IMR-90 (cell line): ENCODE results near the gene SV2B. TPM values are rescaled to one million over a fixed set of nuclear protein-coding genes. Genes with fewer than 3 reads are reported as not detected.

Experiments
- ATAC-seq: fragments of 200-7000 bp; cut with Tn5 transposase; 2 replicates; pipeline ENCODE4 v1.9.1; 2020; ENCODE audit warnings: low read depth, mild to moderate bottlenecking, moderate library complexity
- BruUV-seq: library from RNA; stranded (reverse); fragments of 400-500 nt; replicated peaks from 2 replicates; lab custom pipeline; 2021; lab: Mats Ljungman, UMichigan
- CTCF ChIA-PET: fragments of 300-600 bp; formaldehyde crosslinking; extraction: SDS; loops from one replicate; lab custom pipeline; 2021; ENCODE audit warnings: antibody characterized with exemption; lab: Yijun Ruan, JAX
- POLR2A ChIA-PET: fragments of 300-600 bp; sonication (Branson Sonifier 250); formaldehyde crosslinking; loops from one replicate; lab custom pipeline; 2022; ENCODE audit warnings: antibody characterized with exemption; ENCODE audit not compliant: unreplicated experiment; lab: Charles Lee
- DNase-seq: peaks from one replicate; pipeline ENCODE4 v3.0.0; 2013
- H2AFZ ChIP-seq: replicated peaks from 2 replicates; pipeline ENCODE3; 2013; ENCODE audit warnings: low read length, mild to moderate bottlenecking; ENCODE audit not compliant: poor library complexity
- H2AK5ac ChIP-seq: 2 replicates; pipeline ENCODE4 v1.6.1; 2013; ENCODE audit warnings: low read depth, low read length, inconsistent platforms
- H2AK9ac ChIP-seq: replicated peaks from 2 replicates; pipeline ENCODE3; 2013; ENCODE audit warnings: mild to moderate bottlenecking, low read depth, low read length, moderate library complexity; ENCODE audit not compliant: poor library complexity
- H2BK120ac ChIP-seq: 2 replicates; pipeline ENCODE4 v1.6.1; 2013; ENCODE audit warnings: low read depth, low read length, inconsistent platforms
- H2BK15ac ChIP-seq: 3 replicates; pipeline ENCODE4 v1.6.1; 2013; ENCODE audit warnings: low read depth, low read length, inconsistent platforms
- H2BK20ac ChIP-seq: 2 replicates; pipeline ENCODE4 v1.6.1; 2013; ENCODE audit warnings: low read depth, mild to moderate bottlenecking, inconsistent platforms, low read length, moderate library complexity
- H2BK5ac ChIP-seq: 2 replicates; pipeline ENCODE4 v1.6.1; 2013; ENCODE audit warnings: mild to moderate bottlenecking, low read depth, low read length, inconsistent platforms; ENCODE audit not compliant: poor library complexity, severe bottlenecking
- H3K14ac ChIP-seq: replicated peaks from 2 replicates; pipeline ENCODE4 v1.6.1; 2013; ENCODE audit warnings: low read depth, low read length, inconsistent platforms
- H3K18ac ChIP-seq: 2 replicates; pipeline ENCODE4 v1.6.1; 2013; ENCODE audit warnings: low read depth, low read length, control low read depth
- H3K23ac ChIP-seq: 2 replicates; pipeline ENCODE4 v1.6.1; 2013; ENCODE audit warnings: low read depth, low read length, inconsistent platforms
- H3K27ac ChIP-seq: 2 replicates; pipeline ENCODE4 v1.5.1; 2013; ENCODE audit warnings: mild to moderate bottlenecking, control low read depth, low read length; ENCODE audit not compliant: insufficient read depth
- H3K27me3 ChIP-seq: 2 replicates; pipeline ENCODE4 v1.6.1; 2013; ENCODE audit warnings: low read length; ENCODE audit not compliant: control insufficient read depth, insufficient read depth
- H3K36me3 ChIP-seq: 2 replicates; pipeline ENCODE4 v1.6.1; 2013; ENCODE audit warnings: low read length, mixed read lengths; ENCODE audit not compliant: control insufficient read depth, insufficient read depth
- H3K4ac ChIP-seq: 2 replicates; pipeline ENCODE4 v1.6.1; 2013; ENCODE audit warnings: low read depth, low read length, inconsistent platforms
- H3K4me1 ChIP-seq: 2 replicates; pipeline ENCODE4 v1.6.1; 2013; ENCODE audit warnings: low read length, mixed read lengths; ENCODE audit not compliant: control insufficient read depth, insufficient read depth
- H3K4me2 ChIP-seq: 2 replicates; pipeline ENCODE4 v1.6.1; 2013; ENCODE audit warnings: low read depth, mild to moderate bottlenecking, control low read depth, low read length, moderate library complexity
- H3K4me3 ChIP-seq: 2 replicates; pipeline ENCODE4 v1.5.1; 2013; ENCODE audit warnings: low read depth, mild to moderate bottlenecking, control low read depth, low read length, moderate library complexity; ENCODE audit not compliant: insufficient read depth
- H3K56ac ChIP-seq: 2 replicates; pipeline ENCODE4 v1.6.1; 2013; ENCODE audit warnings: low read length, inconsistent platforms; ENCODE audit not compliant: insufficient read depth; ENCODE audit errors: extremely low read depth
- H3K79me1 ChIP-seq, 2 experiments: 2 replicates each; pipeline ENCODE4 v1.6.1; 2013; ENCODE audit warnings: low read length in 2 of 2, inconsistent platforms in 1 of 2, low read depth in 1 of 2
- H3K9ac ChIP-seq: 2 replicates; pipeline ENCODE4 v1.6.1; 2013; ENCODE audit warnings: low read depth, low read length, control low read depth
- H3K9me1 ChIP-seq: 2 replicates; pipeline ENCODE4 v1.6.1; 2013; ENCODE audit warnings: low read length, inconsistent platforms; ENCODE audit not compliant: insufficient read depth
- H3K9me3 ChIP-seq: 2 replicates; pipeline ENCODE4 v1.6.1; 2013; ENCODE audit warnings: low read length; ENCODE audit not compliant: control insufficient read depth, insufficient read depth
- H4K20me1 ChIP-seq: 2 replicates; pipeline ENCODE4 v1.6.1; 2013; ENCODE audit warnings: low read length, inconsistent platforms; ENCODE audit not compliant: insufficient read depth
- H4K5ac ChIP-seq: 2 replicates; pipeline ENCODE4 v1.6.1; 2013; ENCODE audit warnings: mild to moderate bottlenecking, low read depth, low read length, control low read depth
- H4K8ac ChIP-seq, 2 experiments: 2 replicates each; pipeline ENCODE4 v1.6.1; 2013; ENCODE audit warnings: low read depth in 2 of 2, low read length in 2 of 2, control low read depth in 1 of 2, inconsistent platforms in 1 of 2
- H4K91ac ChIP-seq: 2 replicates; pipeline ENCODE4 v1.6.1; 2013; ENCODE audit warnings: low read depth, low read length, inconsistent platforms; ENCODE audit not compliant: insufficient read depth
- CEBPB ChIP-seq: IDR thresholded peaks from 2 replicates; pipeline ENCODE4 v1.6.1; 2012; ENCODE audit warnings: low read depth, low read length, improper control_type of control experiment
- CHD1 ChIP-seq: IDR thresholded peaks from 2 replicates; pipeline ENCODE4 v1.6.1; 2012; ENCODE audit warnings: low read depth, low read length, improper control_type of control experiment
- FOS ChIP-seq: fragments of 150-350 bp; IDR thresholded peaks from 2 replicates; pipeline ENCODE4 v1.6.1; 2016; ENCODE audit warnings: low read depth, low read length
- MAZ ChIP-seq: IDR thresholded peaks from 2 replicates; pipeline ENCODE4 v1.6.1; 2012; ENCODE audit warnings: low read depth, mild to moderate bottlenecking, low read length, improper control_type of control experiment, moderate library complexity, borderline replicate concordance
- MXI1 ChIP-seq: IDR thresholded peaks from 2 replicates; pipeline ENCODE4 v1.6.1; 2012; ENCODE audit warnings: low read depth, mild to moderate bottlenecking, low read length, moderate library complexity, borderline replicate concordance
- POLR2A ChIP-seq: IDR thresholded peaks from 2 replicates; pipeline ENCODE4 v1.6.1; 2012; ENCODE audit warnings: mild to moderate bottlenecking, low read depth, low read length
- RAD21 ChIP-seq: IDR thresholded peaks from 2 replicates; pipeline ENCODE4 v1.6.1; 2012; ENCODE audit warnings: low read length, improper control_type of control experiment
- RFX5 ChIP-seq: IDR thresholded peaks from 2 replicates; pipeline ENCODE4 v1.8.0; 2012; ENCODE audit warnings: low read depth, mild to moderate bottlenecking, low read length, moderate library complexity
- WGBS, 2 experiments: methylation state at CpG; one replicate each; pipeline versions ENCODE4 v1.1.5 to v1.1.7; 2013; ENCODE audit warnings: missing lambda C conversion rate in 2 of 2; ENCODE audit not compliant: insufficient read length in 1 of 2; ENCODE audit errors: extremely low coverage in 2 of 2; 5-methylcytosine and 5-hydroxymethylcytosine counted together
- dilution Hi-C: fragments of 300-500 bp; cut with HindIII; formaldehyde crosslinking; loops from one replicate; pipeline ENCODE4 v1.14.3; 2018; ENCODE audit warnings: low sequenced_read_pairs; ENCODE audit not compliant: unreplicated experiment
- in situ Hi-C: fragments of 300-500 bp; cut with MboI; formaldehyde crosslinking; loops from 3 replicates; pipeline ENCODE4 v1.14.3; 2019; ENCODE audit warnings: low sequenced_read_pairs, inconsistent platforms, mixed read lengths
- intact Hi-C: fragments of 100-400 bp; cut with micrococcal nuclease; formaldehyde crosslinking; loops from 2 replicates; pipeline ENCODE4 v1.10.0; 2022
- polyA plus RNA-seq, 3 experiments: library from polyadenylated mRNA; depleted of rRNA; stranded (reverse); fragments of >200 nt; gene quantifications; 2 replicates each; pipeline ENCODE4 v1.2.3, GENCODE V29; 2012; ENCODE audit warnings: low replicate concordance in 1 of 3
- total RNA-seq: library from RNA; depleted of rRNA; stranded (reverse); fragments of >200 nt; gene quantifications from 2 replicates; pipeline ENCODE4 v1.2.3, GENCODE V29; 2012
- TF ChIP-seq, protein P1 (sequence below): fragments of 150-350 bp; IDR thresholded peaks from 2 replicates; pipeline ENCODE4 v1.6.1; 2016; ENCODE audit warnings: low read depth, mild to moderate bottlenecking, low read length, moderate library complexity, borderline replicate concordance

SV2B gene
- total and polyA plus RNA-seq, 2 of the 4 experiments (the other 2 are of a cell fraction), result not detected

GRCh38 chr15:91255670-91256192 is 155.7 kb downstream of the SV2B start:
- CTCF ChIA-PET, result interaction anchor here (0.7 to 1.0 kb wide), 2 partner anchors 8 to 16 kb away, joined by 4 to 5 read pairs; no protein-coding TSS in a partner anchor
- no TSS peak for BruUV-seq

More at GRCh38 chr15:91255670-91256192, 155.7 kb downstream of the SV2B start:
- H4K8ac ChIP-seq, result no peak overlapping the region
- H2AFZ ChIP-seq, result no peak overlapping the region
- ATAC-seq (no peak), DNase-seq (no peak)
- no peak overlapping the region for H3K9ac ChIP-seq
- no peak overlapping the region for H2AK9ac ChIP-seq
- intact Hi-C loops (no loop called here), dilution Hi-C loops (loop anchor here (25.0 kb wide), 1 partner anchor 193 kb away; no protein-coding TSS in a partner anchor), in situ Hi-C loops (no loop called here)
- H2BK15ac ChIP-seq, result no peak overlapping the region
- H3K27ac ChIP-seq, result no peak overlapping the region
- H3K18ac ChIP-seq, result no peak overlapping the region
- no peak overlapping the region for H3K4me3 ChIP-seq
- H3K14ac ChIP-seq, result no peak overlapping the region
- no peak overlapping the region for H3K23ac ChIP-seq
- no peaks in the 10 kb centered on the region for H3K36me3 ChIP-seq
- no peaks in the 10 kb centered on the region for H3K9me1 ChIP-seq
- H4K20me1 ChIP-seq, result no peaks in the 10 kb centered on the region
- H3K4ac ChIP-seq, result no peak overlapping the region
- TF ChIP-seq MAZ, result no peak
- no peak for TF ChIP-seq CEBPB
- TF ChIP-seq RAD21, result no peak
- no peak for TF ChIP-seq POLR2A
- TF ChIP-seq CHD1, result no peak
- no peak for TF ChIP-seq FOS
- TF ChIP-seq, protein P1, sequence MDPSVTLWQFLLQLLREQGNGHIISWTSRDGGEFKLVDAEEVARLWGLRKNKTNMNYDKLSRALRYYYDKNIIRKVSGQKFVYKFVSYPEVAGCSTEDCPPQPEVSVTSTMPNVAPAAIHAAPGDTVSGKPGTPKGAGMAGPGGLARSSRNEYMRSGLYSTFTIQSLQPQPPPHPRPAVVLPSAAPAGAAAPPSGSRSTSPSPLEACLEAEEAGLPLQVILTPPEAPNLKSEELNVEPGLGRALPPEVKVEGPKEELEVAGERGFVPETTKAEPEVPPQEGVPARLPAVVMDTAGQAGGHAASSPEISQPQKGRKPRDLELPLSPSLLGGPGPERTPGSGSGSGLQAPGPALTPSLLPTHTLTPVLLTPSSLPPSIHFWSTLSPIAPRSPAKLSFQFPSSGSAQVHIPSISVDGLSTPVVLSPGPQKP, result no peak
- no peak for TF ChIP-seq MXI1
- no peak for TF ChIP-seq RFX5
- no CpG with 5 or more reads among the region's 3 CpGs for WGBS, 2 experiments
- H2AK5ac ChIP-seq, result no peak overlapping the region
- no peaks in the 10 kb centered on the region for H3K4me1 ChIP-seq
- no peak overlapping the region for H2BK5ac ChIP-seq
- H2BK120ac ChIP-seq, result no peak overlapping the region
- H4K5ac ChIP-seq, result no peak overlapping the region
- H3K79me1 ChIP-seq, result no peaks in the 10 kb centered on the region
- no peak overlapping the region for H2BK20ac ChIP-seq
- no peak overlapping the region for H3K56ac ChIP-seq
- H3K9me3 ChIP-seq, result no peaks in the 10 kb centered on the region
- no peak overlapping the region for H3K4me2 ChIP-seq
- no peak overlapping the region for H4K91ac ChIP-seq
- POLR2A ChIA-PET, result no interaction called here
- 0 out of 2 replicates have a peak, but pooled peaks cover 1% of the 10 kb centered on the region for H3K27me3 ChIP-seq
